T-helper 2 cell treated with Interferon-gamma antibody and Interleukin-4, amounts not matched to agents 100 ng/mL and 5 ng/mL, for 36 hours (primary cell): ENCODE results near the gene B4GALNT4. TPM values are rescaled to one million over a fixed set of nuclear protein-coding genes. Genes with fewer than 3 reads are reported as not detected.
"Not testable (repeated sequence)": the region's sequence is repeated elsewhere in the genome, so short reads cannot be mapped to it uniquely, and the experiment has no call there.

Experiments used
- intact Hi-C: fragments of 100-400 bp; cut with micrococcal nuclease; formaldehyde crosslinking; loops from one replicate; pipeline ENCODE4 v1.15.1; 2023
- total RNA-seq: library from RNA; stranded (reverse); gene quantifications from 2 replicates; pipeline ENCODE4 v1.2.3, GENCODE V29; 2022

Gene B4GALNT4
- total RNA-seq, 1 donor from 2014 or later = 1.2 TPM

GRCh38 chr11:405954-406795 lies 36.9 kb downstream of the B4GALNT4 start:
- intact Hi-C loops = loop anchor here (2.0 to 5.0 kb wide), 3 partner anchors 49 to 169 kb away; partner anchors contain the start of genes PSMD13, RNH1 and SIRT3

- intact Hi-C loops = loop anchor here (1.0 to 5.0 kb wide), 5 partner anchors 41 to 170 kb away; partner anchors contain the start of genes PSMD13, RNH1 and SIRT3
Observed at GRCh38 chr11:406796-407650, 37.7 kb downstream of the B4GALNT4 start.

GRCh38 chr11:407651-408123 lies 38.4 kb downstream of the B4GALNT4 start:
- intact Hi-C loops = loop anchor here (1.0 to 5.0 kb wide), 5 partner anchors 41 to 171 kb away; partner anchors contain the start of genes PSMD13, RNH1 and SIRT3

DNA sequence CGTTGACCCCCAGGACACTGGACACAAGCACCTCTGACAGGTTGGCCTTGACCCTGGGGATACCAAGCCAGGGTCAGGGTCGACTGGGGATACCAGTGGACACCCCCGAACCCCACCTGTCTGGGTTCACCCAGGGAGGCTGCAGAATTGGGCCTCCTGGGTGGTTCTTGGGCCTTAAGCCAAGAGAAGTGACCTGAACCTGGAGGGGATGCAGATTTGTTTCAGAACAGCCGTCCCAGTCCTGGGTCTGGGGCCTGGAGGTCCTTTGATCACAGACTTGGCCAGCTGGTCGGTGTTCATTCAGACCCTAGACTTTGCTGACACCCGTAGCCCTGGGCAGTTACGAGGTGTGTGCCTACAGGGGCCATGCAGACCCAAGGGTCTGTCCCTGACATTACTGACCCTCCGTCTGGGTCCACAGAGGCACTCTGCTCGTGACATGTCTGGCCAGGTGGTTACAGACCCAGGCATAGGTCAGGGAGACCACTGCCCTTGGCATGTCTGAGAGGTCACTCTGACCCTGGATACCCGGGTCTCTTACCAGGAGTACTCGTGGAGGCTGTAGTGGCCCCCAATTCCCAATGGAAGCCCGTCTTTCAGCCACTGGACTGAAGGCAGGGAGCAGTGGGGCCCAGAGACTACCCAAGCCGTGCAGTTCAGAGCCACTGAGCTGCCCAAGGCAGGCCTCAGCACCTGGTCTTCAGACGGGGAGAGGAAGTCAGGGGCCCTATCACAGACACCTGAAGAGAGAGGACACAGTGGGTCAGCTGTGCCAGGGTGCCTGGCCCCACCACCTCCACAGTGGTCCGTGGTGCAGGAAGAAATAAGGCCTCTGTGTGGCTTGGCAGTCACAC lies 39.1 kb downstream of the B4GALNT4 start:
- intact Hi-C loops = loop anchor here (5.0 kb wide), 1 partner anchor 51 kb away; no protein-coding TSS in a partner anchor

GRCh38 chr11:409008-409599 lies 39.8 kb downstream of the B4GALNT4 start:
- intact Hi-C loops = loop anchor here (5.0 kb wide), 1 partner anchor 52 kb away; no protein-coding TSS in a partner anchor

DNA sequence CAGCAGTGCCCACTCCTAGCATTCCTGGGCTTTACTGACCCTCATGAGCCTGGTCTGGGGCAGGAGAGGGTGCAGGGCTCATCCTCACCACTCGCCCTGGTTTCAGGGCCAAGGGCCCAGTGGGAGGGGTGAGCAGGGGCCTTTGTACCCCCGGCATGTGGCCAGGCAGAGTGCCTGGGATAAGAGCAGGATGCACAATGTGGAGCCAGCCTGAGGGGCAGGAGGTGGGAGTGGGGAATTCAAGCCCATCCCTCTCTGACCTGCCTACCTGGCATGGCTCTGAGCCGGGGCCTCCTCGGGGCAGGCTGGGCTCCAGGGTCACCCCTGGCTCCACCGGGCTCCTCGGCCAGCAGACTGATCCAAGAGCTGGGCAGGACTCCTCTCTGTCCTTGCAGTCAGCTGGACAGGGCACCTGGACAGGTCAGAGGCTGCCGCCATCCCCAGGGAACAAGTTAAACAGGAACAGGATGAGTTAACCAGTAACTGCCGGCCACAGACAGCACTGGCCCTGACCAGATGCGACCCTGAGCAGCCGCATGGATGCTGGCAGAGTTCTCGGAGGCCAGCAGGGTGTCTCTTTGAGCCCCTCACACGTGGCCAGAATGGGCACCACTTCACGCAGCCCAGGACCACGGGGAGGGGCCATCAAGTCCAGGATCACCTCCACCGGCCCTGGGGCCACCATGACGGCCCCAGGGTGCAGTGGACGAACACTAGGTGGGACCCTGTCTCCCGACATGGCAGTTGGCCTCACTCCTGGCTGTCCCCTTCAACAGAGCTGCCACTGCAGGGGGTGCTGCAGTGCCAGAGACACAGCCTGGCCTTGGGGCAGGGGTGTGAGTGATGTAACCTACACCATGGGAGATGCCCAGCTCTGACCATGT lies 40.5 kb downstream of the B4GALNT4 start:
- intact Hi-C loops = loop anchor here (5.0 kb wide), 1 partner anchor 53 kb away; no protein-coding TSS in a partner anchor

DNA sequence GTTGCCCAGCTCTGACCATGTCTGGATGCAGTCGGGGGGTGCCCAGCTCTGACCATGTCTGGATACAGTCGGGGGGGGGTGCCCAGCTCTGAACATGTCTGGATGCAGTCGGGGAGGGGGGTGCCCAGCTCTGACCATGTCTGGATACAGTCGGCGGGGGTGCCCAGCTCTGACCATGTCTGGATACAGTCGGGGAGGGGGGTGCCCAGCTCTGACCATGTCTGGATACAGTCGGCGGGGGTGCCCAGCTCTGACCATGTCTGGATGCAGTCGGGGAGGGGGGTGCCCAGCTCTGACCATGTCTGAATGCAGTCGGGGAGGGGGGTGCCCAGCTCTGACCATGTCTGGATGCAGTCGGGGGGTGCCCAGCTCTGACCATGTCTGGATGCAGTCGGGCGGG lies 41.4 kb downstream of the B4GALNT4 start:
- intact Hi-C loops = not testable (repeated sequence)

DNA sequence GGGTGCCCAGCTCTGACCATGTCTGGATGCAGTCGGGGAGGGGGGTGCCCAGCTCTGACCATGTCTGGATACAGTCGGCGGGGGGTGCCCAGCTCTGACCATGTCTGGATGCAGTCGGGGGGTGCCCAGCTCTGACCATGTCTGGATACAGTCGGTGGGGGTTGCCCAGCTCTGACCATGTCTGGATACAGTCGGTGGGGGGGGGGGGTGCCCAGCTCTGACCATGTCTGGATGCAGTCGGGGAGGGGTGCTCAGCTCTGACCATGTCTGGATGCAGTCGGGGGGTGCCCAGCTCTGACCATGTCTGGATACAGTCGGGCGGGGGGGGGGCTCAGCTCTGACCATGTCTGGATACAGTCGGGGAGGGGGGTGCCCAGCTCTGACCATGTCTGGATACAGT lies 42.2 kb downstream of the B4GALNT4 start:
- intact Hi-C loops = not testable (repeated sequence)

DNA sequence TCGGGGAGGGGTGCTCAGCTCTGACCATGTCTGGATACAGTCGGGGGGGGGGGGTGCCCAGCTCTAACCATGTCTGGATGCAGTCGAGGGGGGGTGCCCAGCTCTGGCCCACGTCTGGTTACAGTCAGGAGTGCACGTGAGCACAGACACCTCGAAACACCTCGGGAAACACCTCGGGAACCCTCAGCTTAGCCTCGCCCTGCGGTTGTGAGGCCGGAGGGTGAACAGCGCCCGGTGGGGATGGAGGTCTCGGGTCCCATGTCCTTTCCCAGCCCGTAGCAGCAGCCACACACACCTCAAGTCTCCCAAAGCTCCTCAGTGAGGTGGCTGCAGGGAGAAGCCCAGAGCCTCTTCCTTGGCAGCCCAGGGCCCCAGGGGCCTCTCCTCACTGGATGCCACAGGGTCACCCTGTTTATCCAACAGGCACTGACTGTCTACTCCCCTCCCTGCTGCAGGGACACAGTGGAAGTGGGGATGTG lies 43.4 kb downstream of the B4GALNT4 start:
- intact Hi-C loops = no loop called here

DNA sequence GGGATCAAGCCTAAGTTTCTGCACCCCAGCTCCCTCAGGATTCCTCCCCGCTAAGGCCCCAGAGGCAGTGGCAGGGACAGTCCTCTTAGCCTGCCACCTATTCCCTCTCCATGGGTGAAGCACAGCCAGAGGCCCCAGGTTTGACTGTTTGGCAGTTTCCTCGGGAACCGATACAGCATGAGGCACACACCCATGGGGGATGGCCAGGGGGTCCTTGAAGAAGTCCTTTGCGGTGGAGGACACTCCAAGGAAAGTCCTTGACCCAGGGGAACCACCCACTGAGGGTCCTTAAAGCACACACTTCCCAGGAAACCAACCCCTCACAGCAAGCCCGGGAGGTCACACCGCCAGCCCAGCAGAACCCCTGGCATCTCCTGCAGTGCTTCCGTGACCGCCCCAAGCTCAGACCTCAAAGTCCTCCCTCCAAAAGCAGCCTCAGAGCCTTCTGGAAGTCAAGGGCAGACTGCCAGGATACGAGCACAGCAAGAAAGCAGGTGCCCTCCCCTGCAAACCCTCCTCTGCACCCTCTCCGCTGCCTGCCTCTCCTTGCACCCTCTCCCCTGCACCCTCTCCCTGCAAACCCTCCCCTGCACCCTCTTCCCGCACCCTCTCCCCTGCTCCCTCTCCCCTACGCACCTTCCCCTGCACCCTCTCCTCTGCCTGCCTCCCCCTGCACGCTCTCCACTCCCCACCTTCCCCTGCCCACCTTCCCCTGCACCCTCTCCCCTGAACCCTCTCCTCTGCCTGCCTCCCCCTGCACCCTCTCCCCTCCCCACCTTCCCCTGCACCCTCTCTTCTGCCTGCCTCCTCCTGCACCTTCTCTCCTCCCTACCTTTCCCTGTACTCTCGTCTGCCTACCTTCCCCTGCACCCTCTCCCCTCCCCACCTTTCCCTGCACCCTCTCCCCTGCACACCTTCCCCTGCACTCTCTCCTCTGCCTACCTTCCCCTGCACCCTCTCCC lies 44.1 kb downstream of the B4GALNT4 start:
- intact Hi-C loops = loop anchor here (2.0 kb wide), 2 partner anchors 177 to 207 kb away; partner anchors contain the start of genes BET1L, PSMD13, RIC8A and SIRT3

DNA sequence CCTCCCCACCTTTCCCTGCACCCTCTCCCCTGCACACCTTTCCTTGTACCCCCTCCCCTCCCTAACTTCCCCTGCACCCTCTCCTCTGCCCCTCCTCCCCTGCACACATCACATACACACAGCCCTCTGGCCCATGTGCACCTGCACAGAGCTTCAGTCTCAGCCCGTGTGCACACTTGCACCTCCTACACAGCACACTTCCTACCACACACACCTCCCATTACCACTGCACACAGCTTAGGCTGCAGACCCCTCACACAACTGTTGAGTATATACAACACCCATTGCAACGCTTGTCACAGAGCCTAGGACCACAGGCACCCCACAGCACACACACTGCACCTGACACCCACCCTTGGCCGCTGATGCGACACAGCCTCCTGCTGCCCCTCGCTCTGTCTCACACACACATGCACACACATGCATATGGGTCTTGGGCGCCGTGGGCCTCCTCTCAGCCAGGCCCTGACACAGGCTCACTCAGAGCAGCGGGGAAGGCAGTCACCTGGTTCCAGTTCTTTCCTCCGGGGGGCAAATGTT lies 45.1 kb downstream of the B4GALNT4 start:
- intact Hi-C loops = loop anchor here (2.0 kb wide), 2 partner anchors 178 to 208 kb away; partner anchors contain the start of genes BET1L, PSMD13, RIC8A and SIRT3

DNA sequence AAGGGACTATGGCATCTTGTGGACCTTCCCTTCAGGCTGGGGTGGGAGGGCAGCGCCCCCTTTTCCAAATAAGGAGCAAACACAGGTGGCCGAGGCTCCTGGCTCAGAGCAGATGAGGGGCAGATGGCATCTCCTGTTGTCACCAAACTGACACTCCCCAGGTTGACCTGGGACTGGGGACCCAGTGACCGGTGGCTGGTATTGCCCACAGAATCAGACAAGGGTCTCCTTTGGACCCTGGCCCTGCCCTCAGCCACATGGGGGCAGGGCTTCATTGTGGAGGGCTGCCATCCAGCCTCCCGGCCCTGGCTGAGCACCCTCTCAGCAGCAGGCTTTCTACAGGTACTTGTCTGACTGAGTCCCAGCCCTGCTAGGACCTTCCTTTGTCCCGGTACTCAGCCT lies 46.3 kb downstream of the B4GALNT4 start:
- intact Hi-C loops = loop anchor here (1.0 to 2.0 kb wide), 4 partner anchors 33 to 209 kb away; partner anchors contain the start of genes BET1L, PSMD13, RIC8A and SIRT3

DNA sequence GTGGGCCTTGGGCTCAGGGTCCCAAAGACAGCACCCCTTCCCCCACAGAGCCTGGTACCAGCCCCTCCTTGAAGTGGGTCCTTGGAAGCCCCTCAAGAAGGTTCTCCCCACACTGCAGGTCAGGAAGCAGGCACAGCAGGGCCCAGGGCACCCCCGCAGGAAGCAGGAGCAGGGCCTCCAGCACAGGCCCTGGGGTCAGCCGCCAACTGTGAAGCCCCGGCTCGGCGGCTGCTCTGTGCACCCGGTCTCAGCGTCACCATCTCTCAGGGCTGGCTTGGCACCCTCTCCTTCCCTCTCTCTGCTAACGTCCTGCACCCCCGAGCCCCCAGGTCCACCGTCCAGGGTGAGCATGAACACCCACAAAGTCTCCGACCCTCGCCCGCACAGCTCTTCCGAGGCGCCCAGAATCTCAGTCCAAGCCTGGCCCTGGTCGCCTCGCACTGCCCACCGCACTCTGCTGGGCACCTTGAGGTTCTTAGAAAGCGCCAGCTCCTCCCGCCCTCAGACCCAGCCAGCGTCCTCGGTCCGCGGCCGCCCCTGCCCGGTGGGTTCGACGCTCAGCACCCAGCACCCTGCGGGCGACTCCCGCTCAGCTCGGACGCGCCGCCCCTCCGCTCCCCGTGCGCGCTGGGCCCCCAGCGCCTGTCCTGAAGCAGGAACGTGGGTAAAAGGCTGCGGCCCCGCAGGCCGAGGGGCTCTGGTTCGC lies 46.9 kb downstream of the B4GALNT4 start:
- intact Hi-C loops = no loop called here

DNA sequence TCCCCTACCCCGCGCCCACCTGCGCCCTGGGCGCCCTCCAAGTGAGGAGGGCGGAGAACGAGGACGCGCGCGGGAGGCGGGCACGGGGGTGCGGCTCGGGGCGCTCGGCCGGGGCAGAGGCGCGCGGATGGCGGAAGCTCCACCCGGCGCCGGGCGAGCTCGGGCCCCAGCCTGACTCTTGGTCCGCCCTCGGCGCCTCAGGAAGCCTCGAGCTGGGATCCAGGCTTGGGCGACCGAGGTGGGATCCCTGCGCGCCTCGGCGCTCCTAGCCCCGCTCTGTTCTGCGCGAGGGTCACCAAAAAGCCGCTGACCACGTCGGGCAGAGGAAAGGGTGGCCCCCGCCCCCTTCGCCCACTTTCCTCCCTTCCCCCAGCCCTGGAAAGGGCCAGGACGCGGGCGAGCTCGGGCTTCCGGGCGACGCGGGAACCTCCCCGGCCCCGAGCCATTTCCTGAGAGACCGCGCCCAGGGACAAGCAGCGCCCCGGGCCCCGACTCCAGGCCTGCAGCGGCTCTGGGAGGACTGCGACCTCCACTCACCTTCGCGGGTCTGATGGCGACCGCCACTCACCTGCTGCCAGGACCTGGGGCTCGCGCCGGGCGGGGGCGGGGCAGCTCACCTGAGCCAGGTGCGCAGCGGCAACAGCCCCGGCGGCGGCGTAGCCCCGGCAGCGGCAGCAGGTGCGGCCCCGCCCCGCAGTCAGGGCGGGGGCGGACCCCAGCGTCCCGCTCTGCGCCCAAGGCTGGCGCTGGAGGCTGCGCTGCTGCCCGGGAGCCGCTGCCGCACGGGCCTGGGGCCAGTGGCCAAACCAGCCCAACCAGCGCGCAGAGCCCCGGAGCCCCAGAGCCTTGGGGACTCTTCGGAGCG lies 47.7 kb downstream of the B4GALNT4 start:
- intact Hi-C loops = no loop called here

GRCh38 chr11:417652-418342 lies 48.5 kb downstream of the B4GALNT4 start:
- intact Hi-C loops = no loop called here
